NCI-H446 (cell line): Measurements from ENCODE around the gene CCDC181.

Experiments
- DNase-seq, 2 experiments: peaks; one replicate each; lab custom pipeline; 2025; lab: John Stamatoyannopoulos, UW

The CCDC181 gene

GRCh38 chr1:169395955-169396354, 31.3 kb downstream of the CCDC181 start:
- DNase-seq: no peak

- DNase-seq: no peak
Observed at GRCh38 chr1:169392406-169392805, 34.9 kb downstream of the CCDC181 start.

- no peak for DNase-seq
Observed at GRCh38 chr1:169390303-169390702, 37.0 kb downstream of the CCDC181 start.

GRCh38 chr1:169387399-169387798, 39.9 kb downstream of the CCDC181 start:
- DNase-seq: no peak

GRCh38 chr1:169383449-169383848, 43.8 kb downstream of the CCDC181 start:
- DNase-seq: no peak

- DNase-seq: no peak
Observed at GRCh38 chr1:169381162-169381561, 46.1 kb downstream of the CCDC181 start.

GRCh38 chr1:169371404-169371803, 55.9 kb downstream of the CCDC181 start:
- no peak for DNase-seq

- DNase-seq: no peak
Observed at GRCh38 chr1:169368406-169368769, 58.9 kb downstream of the CCDC181 start.

- peak; percentile 93 to 97 for DNase-seq
Observed at GRCh38 chr1:169367686-169368405, 59.4 kb downstream of the CCDC181 start, which contains the start of the genes BLZF1 and NME7. TSS of gene BLZF1 (plus strand) at chr1:169368195. CDS start at chr1:169369523, 1,328 bp downstream. TSS of gene NME7 (minus strand) at chr1:169367797. CDS start at chr1:169367710, 87 bp downstream.

- no peak for DNase-seq
Observed at GRCh38 chr1:169367096-169367685, 60.1 kb downstream of the CCDC181 start.

GRCh38 chr1:169364948-169365347, 62.3 kb downstream of the CCDC181 start:
- no peak for DNase-seq

- no peak for DNase-seq
Observed at GRCh38 chr1:169363046-169363730, 64.1 kb downstream of the CCDC181 start.

GRCh38 chr1:169361281-169361680, 66.0 kb downstream of the CCDC181 start:
- DNase-seq: no peak

GRCh38 chr1:169360415-169360814, 66.9 kb downstream of the CCDC181 start:
- DNase-seq: no peak

- DNase-seq: peak; percentile 75 to 82
Observed at GRCh38 chr1:169348383-169349036, 78.8 kb downstream of the CCDC181 start.

- no peak for DNase-seq
Observed at GRCh38 chr1:169347688-169348382, 79.4 kb downstream of the CCDC181 start.

- no peak for DNase-seq
Observed at GRCh38 chr1:169346036-169346589, 81.2 kb downstream of the CCDC181 start.

- DNase-seq: no peak
Observed at GRCh38 chr1:169345511-169345910, 81.8 kb downstream of the CCDC181 start.
